Mesenchymal stem cell (in vitro differentiated cells and primary cell): ENCODE data around the gene FREM1.

Experiments
- DNase-seq: peaks from one replicate; pipeline ENCODE4 v3.0.0-alpha.2; 2013
- H2AFZ ChIP-seq: one replicate; pipeline ENCODE4 v1.6.1; 2013; ENCODE audit warnings: low read depth, mild to moderate bottlenecking, control low read depth, inconsistent platforms, low read length, moderate library complexity
- H2AK5ac ChIP-seq: 2 replicates; pipeline ENCODE4 v1.6.1; 2013; ENCODE audit warnings: low read length, moderate library complexity, mild to moderate bottlenecking, inconsistent platforms; ENCODE audit not compliant: severe bottlenecking
- H2BK120ac ChIP-seq: one replicate; pipeline ENCODE4 v1.6.1; 2013; ENCODE audit warnings: low read depth, mild to moderate bottlenecking, inconsistent platforms, low read length, moderate library complexity
- H2BK12ac ChIP-seq, 2 experiments: one replicate each; pipeline ENCODE4 v1.6.1; 2013; ENCODE audit warnings: inconsistent platforms in 2 of 2, low read length in 2 of 2, mild to moderate bottlenecking in 2 of 2, moderate library complexity in 2 of 2, control low read depth in 1 of 2
- H2BK15ac ChIP-seq: one replicate; pipeline ENCODE4 v1.6.1; 2013; ENCODE audit warnings: mild to moderate bottlenecking, low read depth, inconsistent platforms; ENCODE audit not compliant: poor library complexity, severe bottlenecking
- H2BK5ac ChIP-seq: 2 replicates; pipeline ENCODE4 v1.6.1; 2013; ENCODE audit warnings: low read depth, mild to moderate bottlenecking, low read length, control low read depth, inconsistent platforms; ENCODE audit not compliant: poor library complexity, severe bottlenecking
- H3K14ac ChIP-seq, 2 experiments: one replicate each; pipeline ENCODE4 v1.6.1; 2013; ENCODE audit warnings: inconsistent platforms in 2 of 2, low read length in 2 of 2, control low read depth in 1 of 2, mild to moderate bottlenecking in 1 of 2, moderate library complexity in 1 of 2
- H3K18ac ChIP-seq, 2 experiments: one replicate each; pipeline ENCODE4 v1.6.1; 2013; ENCODE audit warnings: inconsistent platforms in 2 of 2, low read length in 2 of 2, control low read depth in 1 of 2, low read depth in 1 of 2, mild to moderate bottlenecking in 1 of 2
- H3K23ac ChIP-seq, 2 experiments: one replicate each; pipeline ENCODE4 v1.6.1; 2013; ENCODE audit warnings: inconsistent platforms in 2 of 2, low read length in 2 of 2, mild to moderate bottlenecking in 2 of 2, moderate library complexity in 2 of 2, control low read depth in 1 of 2
- H3K27ac ChIP-seq: 2 replicates; pipeline ENCODE4 v1.5.1; 2013; ENCODE audit warnings: mild to moderate bottlenecking, moderate library complexity, low read length, control low read depth, inconsistent platforms; ENCODE audit not compliant: poor library complexity, severe bottlenecking
- H3K27me3 ChIP-seq, 2 experiments: 2 replicates each; pipeline versions ENCODE4 v1.6.1 to v1.7.0; 2013; ENCODE audit warnings: low read length in 2 of 2, mild to moderate bottlenecking in 2 of 2, moderate library complexity in 2 of 2, control low read depth in 1 of 2, inconsistent platforms in 1 of 2; ENCODE audit not compliant: control insufficient read depth in 1 of 2, insufficient read depth in 1 of 2
- H3K36me3 ChIP-seq, 2 experiments: 2 replicates each; pipeline versions ENCODE4 v1.6.1 to v1.7.0; 2013; ENCODE audit warnings: low read length in 2 of 2, control low read depth in 1 of 2, inconsistent platforms in 1 of 2, low read depth in 1 of 2, mild to moderate bottlenecking in 1 of 2; ENCODE audit not compliant: insufficient read depth in 2 of 2, control insufficient read depth in 1 of 2
- H3K4ac ChIP-seq, 2 experiments: one replicate each; pipeline ENCODE4 v1.6.1; 2013; ENCODE audit warnings: inconsistent platforms in 2 of 2, low read length in 2 of 2, mild to moderate bottlenecking in 2 of 2, moderate library complexity in 2 of 2, control low read depth in 1 of 2, low read depth in 1 of 2
- H3K4me1 ChIP-seq: 2 replicates; pipeline ENCODE4 v1.6.1; 2013; ENCODE audit warnings: low read depth, low read length, control low read depth; ENCODE audit not compliant: control insufficient read depth, insufficient read depth
- H3K4me2 ChIP-seq: 2 replicates; pipeline ENCODE4 v1.6.1; 2013; ENCODE audit warnings: low read length, mild to moderate bottlenecking, inconsistent platforms; ENCODE audit not compliant: poor library complexity, severe bottlenecking
- H3K4me3 ChIP-seq, 2 experiments: 2 replicates each; pipeline versions ENCODE4 v1.5.1 to v1.7.0; 2013; ENCODE audit warnings: low read length in 2 of 2, mild to moderate bottlenecking in 2 of 2, control low read depth in 1 of 2, low read depth in 1 of 2; ENCODE audit not compliant: insufficient read depth in 1 of 2
- H3K79me1 ChIP-seq: replicated peaks from 2 replicates; pipeline ENCODE4 v1.6.1; 2013; ENCODE audit warnings: mild to moderate bottlenecking, control low read depth, low read length, inconsistent platforms; ENCODE audit not compliant: poor library complexity, severe bottlenecking
- H3K9ac ChIP-seq: 2 replicates; pipeline ENCODE4 v1.7.0; 2013; ENCODE audit warnings: mild to moderate bottlenecking, low read length, moderate library complexity
- H3K9me3 ChIP-seq: 2 replicates; pipeline ENCODE4 v1.7.0; 2013; ENCODE audit warnings: mild to moderate bottlenecking, low read length; ENCODE audit not compliant: control insufficient read depth
- H4K8ac ChIP-seq: one replicate; pipeline ENCODE4 v1.6.1; 2013; ENCODE audit warnings: inconsistent platforms, mild to moderate bottlenecking, low read length, moderate library complexity
- H4K91ac ChIP-seq: one replicate; pipeline ENCODE4 v1.6.1; 2013; ENCODE audit warnings: mild to moderate bottlenecking, low read length, inconsistent platforms
- WGBS: methylation state at CpG from one replicate; pipeline ENCODE4 v1.1.7; 2013; ENCODE audit warnings: mixed read lengths; 5-methylcytosine and 5-hydroxymethylcytosine counted together

Gene FREM1

GRCh38 chr9:14719231-14719923 lies 190.9 kb downstream of the FREM1 start:
- Histone ChIP-seq H3K27ac (no peak overlapping the region), H3K9me3 (no peaks in the 10 kb centered on the region), H2BK15ac (no peak overlapping the region), H3K36me3 (no peaks in the 10 kb centered on the region), H3K4me3 (no peak overlapping the region), H3K4me2 (no peak overlapping the region), H3K23ac (no peak overlapping the region), H3K79me1 (no peaks in the 10 kb centered on the region), H4K91ac (no peak overlapping the region), H3K4ac (no peak overlapping the region), H2AFZ (no peak overlapping the region), H4K8ac (no peak overlapping the region), H3K14ac (no peak overlapping the region), H2BK12ac (no peak overlapping the region), H3K4me1 (peaks cover 1% of the 10 kb centered on the region), H2AK5ac (no peak overlapping the region), H3K18ac (no peak overlapping the region), H3K9ac (no peak overlapping the region), H2BK5ac (no peak overlapping the region), H2BK120ac (no peak overlapping the region), H3K27me3 (peaks cover 3 to 19% of the 10 kb centered on the region in 2 experiments)
- no peak for DNase-seq
- 94% methylated on average over 8 of the region's 8 CpGs for WGBS

GRCh38 chr9:14715102-14715501 lies 195.1 kb downstream of the FREM1 start:
- no peak overlapping the region for H3K4ac ChIP-seq
- H3K4me2 ChIP-seq: no peak overlapping the region
- H3K4me3 ChIP-seq: no peak overlapping the region
- H2BK5ac ChIP-seq: no peak overlapping the region
- H2AK5ac ChIP-seq: no peak overlapping the region
- H2AFZ ChIP-seq: no peak overlapping the region
- H4K8ac ChIP-seq: no peak overlapping the region
- no peaks in the 10 kb centered on the region for H3K4me1 ChIP-seq
- no peak overlapping the region for H2BK120ac ChIP-seq
- DNase-seq: no peak
- 97% methylated on average over 2 of the region's 4 CpGs for WGBS
- no peak overlapping the region for H3K18ac ChIP-seq
- H3K27ac ChIP-seq: no peak overlapping the region
- H3K23ac ChIP-seq: no peak overlapping the region
- H3K14ac ChIP-seq: no peak overlapping the region
- no peaks in the 10 kb centered on the region for H3K36me3 ChIP-seq
- H2BK15ac ChIP-seq: no peak overlapping the region
- no peaks in the 10 kb centered on the region for H3K79me1 ChIP-seq
- H2BK12ac ChIP-seq: no peak overlapping the region
- no peak overlapping the region for H4K91ac ChIP-seq
- no peaks in the 10 kb centered on the region for H3K9me3 ChIP-seq
- H3K27me3 ChIP-seq: peaks cover 3% of the 10 kb centered on the region in 2 experiments
- no peak overlapping the region for H3K9ac ChIP-seq

DNA sequence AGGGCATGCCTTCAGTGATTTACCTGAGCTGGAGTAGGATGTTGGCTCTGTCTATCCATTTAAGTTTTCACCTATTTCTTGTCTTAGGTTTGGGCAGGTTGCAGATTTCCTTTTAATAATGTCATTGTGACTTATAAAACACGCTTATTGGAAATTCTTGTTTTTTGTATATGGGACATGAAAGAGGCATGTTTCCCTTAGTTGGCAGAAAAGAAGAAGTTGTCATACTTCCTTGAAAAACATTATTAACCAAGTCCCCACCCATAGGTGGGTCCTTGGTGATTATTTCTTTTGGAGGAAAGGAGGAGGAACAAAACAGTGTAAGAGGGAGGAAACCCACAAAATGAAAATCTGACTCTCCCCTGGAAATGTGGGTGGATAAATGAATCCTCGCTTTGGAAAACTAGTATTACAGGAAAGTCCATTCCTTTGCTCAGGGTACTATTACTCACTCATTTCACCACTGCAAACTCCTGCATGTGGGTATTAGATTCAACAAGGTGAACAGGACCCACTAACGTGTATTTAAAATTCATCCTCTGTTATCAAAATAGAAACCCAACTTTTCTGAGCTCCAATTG lies 197.0 kb downstream of the FREM1 start:
- Histone ChIP-seq H2AFZ (no peak overlapping the region), H3K18ac (no peak overlapping the region), H3K27ac (no peak overlapping the region), H3K9ac (no peak overlapping the region), H3K4ac (no peak overlapping the region), H3K4me2 (no peak overlapping the region), H2BK12ac (no peak overlapping the region), H3K4me1 (no peaks in the 10 kb centered on the region), H2AK5ac (no peak overlapping the region), H4K8ac (no peak overlapping the region), H2BK5ac (no peak overlapping the region), H3K14ac (no peak overlapping the region), H3K9me3 (no peaks in the 10 kb centered on the region), H2BK15ac (no peak overlapping the region), H3K36me3 (no peaks in the 10 kb centered on the region), H3K27me3 (no peaks in the 10 kb centered on the region), H3K79me1 (no peaks in the 10 kb centered on the region), H4K91ac (no peak overlapping the region), H2BK120ac (no peak overlapping the region), H3K4me3 (no peak overlapping the region), H3K23ac (no peak overlapping the region)
- WGBS: 98% methylated on average over 3 of the region's 3 CpGs
- no peak for DNase-seq

- Histone ChIP-seq H3K27ac (no peak overlapping the region), H3K14ac (no peak overlapping the region), H3K23ac (no peak overlapping the region), H2BK15ac (no peak overlapping the region), H2AK5ac (no peak overlapping the region), H3K4me1 (no peaks in the 10 kb centered on the region), H3K4ac (no peak overlapping the region), H2BK5ac (no peak overlapping the region), H2BK12ac (no peak overlapping the region), H3K9me3 (peaks cover 13% of the 10 kb centered on the region), H3K4me3 (no peak overlapping the region), H3K9ac (no peak overlapping the region), H3K79me1 (no peaks in the 10 kb centered on the region), H4K8ac (no peak overlapping the region), H2BK120ac (no peak overlapping the region), H2AFZ (no peak overlapping the region), H3K27me3 (no peaks in the 10 kb centered on the region), H4K91ac (no peak overlapping the region), H3K36me3 (no peaks in the 10 kb centered on the region), H3K4me2 (no peak overlapping the region), H3K18ac (no peak overlapping the region)
- DNase-seq: peak; percentile 6
Observed at GRCh38 chr9:14710804-14711203, 199.4 kb downstream of the FREM1 start.
